Measurements from ENCODE around the gene KIF26A.

DNA sequence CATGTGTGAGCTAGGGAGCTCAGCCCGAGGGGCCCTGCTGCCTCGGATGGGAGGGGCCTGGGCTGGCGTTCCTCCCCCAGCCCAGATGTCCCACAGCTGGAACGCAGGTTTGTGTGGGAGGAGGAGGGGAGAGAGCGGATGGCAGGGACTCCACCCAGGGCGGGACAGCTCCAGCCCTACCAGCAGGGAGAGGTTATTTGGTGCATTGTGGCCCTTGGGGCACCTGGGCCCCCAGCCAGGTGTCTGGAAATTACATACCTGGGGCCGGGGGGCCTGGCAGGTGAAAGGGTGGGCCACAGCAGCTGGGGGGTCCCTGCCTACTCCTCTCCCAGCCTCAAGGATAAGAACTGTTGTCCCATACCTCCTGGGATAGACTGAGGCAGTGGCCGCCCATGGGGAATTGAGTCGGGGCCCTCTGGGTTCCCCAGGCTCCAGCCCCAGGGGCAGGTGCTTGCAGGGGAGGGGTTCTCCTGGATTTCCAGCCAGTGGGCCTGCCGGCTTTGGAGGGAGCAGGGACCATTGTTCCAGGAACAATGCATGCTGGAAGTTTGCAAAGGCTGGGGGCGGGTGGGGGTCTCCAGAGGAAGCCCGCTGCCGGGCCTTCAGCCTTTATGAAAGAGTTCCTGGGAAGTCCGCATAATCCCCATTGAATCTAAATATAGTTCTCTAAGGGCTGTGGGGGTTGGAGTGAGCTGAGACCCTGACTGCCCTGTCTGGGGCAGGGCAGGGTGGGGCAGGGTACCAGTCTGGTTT, 1.2 kb downstream of the KIF26A start:
- TF ChIP-seq EP300 (IDR thresholded peaks at IDR 0.05; ENCODE audit: low read depth in 2 of 2, low read length in 2 of 2) (no peak), EP300 (CRISPR knock-in tag; IDR thresholded peaks at IDR 0.05; ENCODE audit: borderline replicate concordance) (no peak), EZH2 (conservative IDR thresholded peaks at IDR 0.05; ENCODE audit: low read depth, low read length) (no peak; the same call in 1 of the 2 replicates), TAF1 (CRISPR knock-in tag; IDR thresholded peaks at IDR 0.05) (no peak), FOXK1 (CRISPR knock-in tag; IDR thresholded peaks at IDR 0.05; ENCODE audit: borderline replicate concordance, low read depth) (no peak), POLR2AphosphoS5 (IDR thresholded peaks at IDR 0.05; ENCODE audit: low read depth, low read length) (no peak), IRF2 (CRISPR knock-in tag; IDR thresholded peaks at IDR 0.05) (no peak), ARNT (IDR thresholded peaks at IDR 0.05) (no peak), SMC3 (IDR thresholded peaks at IDR 0.05; ENCODE audit: low read length) (no peak), PPARG (CRISPR knock-in tag; conservative IDR thresholded peaks at IDR 0.05) (no peak)
- TF ChIP-seq, protein P1, sequence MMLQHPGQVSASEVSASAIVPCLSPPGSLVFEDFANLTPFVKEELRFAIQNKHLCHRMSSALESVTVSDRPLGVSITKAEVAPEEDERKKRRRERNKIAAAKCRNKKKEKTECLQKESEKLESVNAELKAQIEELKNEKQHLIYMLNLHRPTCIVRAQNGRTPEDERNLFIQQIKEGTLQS (CRISPR knock-in tag; IDR thresholded peaks at IDR 0.05): no peak
- TF ChIP-seq, protein P2, sequence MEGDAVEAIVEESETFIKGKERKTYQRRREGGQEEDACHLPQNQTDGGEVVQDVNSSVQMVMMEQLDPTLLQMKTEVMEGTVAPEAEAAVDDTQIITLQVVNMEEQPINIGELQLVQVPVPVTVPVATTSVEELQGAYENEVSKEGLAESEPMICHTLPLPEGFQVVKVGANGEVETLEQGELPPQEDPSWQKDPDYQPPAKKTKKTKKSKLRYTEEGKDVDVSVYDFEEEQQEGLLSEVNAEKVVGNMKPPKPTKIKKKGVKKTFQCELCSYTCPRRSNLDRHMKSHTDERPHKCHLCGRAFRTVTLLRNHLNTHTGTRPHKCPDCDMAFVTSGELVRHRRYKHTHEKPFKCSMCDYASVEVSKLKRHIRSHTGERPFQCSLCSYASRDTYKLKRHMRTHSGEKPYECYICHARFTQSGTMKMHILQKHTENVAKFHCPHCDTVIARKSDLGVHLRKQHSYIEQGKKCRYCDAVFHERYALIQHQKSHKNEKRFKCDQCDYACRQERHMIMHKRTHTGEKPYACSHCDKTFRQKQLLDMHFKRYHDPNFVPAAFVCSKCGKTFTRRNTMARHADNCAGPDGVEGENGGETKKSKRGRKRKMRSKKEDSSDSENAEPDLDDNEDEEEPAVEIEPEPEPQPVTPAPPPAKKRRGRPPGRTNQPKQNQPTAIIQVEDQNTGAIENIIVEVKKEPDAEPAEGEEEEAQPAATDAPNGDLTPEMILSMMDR (CRISPR knock-in tag; IDR thresholded peaks at IDR 0.05): no peak
- TF ChIP-seq, protein P3, sequence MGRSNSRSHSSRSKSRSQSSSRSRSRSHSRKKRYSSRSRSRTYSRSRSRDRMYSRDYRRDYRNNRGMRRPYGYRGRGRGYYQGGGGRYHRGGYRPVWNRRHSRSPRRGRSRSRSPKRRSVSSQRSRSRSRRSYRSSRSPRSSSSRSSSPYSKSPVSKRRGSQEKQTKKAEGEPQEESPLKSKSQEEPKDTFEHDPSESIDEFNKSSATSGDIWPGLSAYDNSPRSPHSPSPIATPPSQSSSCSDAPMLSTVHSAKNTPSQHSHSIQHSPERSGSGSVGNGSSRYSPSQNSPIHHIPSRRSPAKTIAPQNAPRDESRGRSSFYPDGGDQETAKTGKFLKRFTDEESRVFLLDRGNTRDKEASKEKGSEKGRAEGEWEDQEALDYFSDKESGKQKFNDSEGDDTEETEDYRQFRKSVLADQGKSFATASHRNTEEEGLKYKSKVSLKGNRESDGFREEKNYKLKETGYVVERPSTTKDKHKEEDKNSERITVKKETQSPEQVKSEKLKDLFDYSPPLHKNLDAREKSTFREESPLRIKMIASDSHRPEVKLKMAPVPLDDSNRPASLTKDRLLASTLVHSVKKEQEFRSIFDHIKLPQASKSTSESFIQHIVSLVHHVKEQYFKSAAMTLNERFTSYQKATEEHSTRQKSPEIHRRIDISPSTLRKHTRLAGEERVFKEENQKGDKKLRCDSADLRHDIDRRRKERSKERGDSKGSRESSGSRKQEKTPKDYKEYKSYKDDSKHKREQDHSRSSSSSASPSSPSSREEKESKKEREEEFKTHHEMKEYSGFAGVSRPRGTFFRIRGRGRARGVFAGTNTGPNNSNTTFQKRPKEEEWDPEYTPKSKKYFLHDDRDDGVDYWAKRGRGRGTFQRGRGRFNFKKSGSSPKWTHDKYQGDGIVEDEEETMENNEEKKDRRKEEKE (IDR thresholded peaks at IDR 0.05): no peak
- TF ChIP-seq, protein P4, sequence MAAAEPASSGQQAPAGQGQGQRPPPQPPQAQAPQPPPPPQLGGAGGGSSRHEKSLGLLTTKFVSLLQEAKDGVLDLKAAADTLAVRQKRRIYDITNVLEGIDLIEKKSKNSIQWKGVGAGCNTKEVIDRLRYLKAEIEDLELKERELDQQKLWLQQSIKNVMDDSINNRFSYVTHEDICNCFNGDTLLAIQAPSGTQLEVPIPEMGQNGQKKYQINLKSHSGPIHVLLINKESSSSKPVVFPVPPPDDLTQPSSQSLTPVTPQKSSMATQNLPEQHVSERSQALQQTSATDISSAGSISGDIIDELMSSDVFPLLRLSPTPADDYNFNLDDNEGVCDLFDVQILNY (CRISPR knock-in tag; conservative IDR thresholded peaks at IDR 0.05): no peak
- TF ChIP-seq, protein P5, sequence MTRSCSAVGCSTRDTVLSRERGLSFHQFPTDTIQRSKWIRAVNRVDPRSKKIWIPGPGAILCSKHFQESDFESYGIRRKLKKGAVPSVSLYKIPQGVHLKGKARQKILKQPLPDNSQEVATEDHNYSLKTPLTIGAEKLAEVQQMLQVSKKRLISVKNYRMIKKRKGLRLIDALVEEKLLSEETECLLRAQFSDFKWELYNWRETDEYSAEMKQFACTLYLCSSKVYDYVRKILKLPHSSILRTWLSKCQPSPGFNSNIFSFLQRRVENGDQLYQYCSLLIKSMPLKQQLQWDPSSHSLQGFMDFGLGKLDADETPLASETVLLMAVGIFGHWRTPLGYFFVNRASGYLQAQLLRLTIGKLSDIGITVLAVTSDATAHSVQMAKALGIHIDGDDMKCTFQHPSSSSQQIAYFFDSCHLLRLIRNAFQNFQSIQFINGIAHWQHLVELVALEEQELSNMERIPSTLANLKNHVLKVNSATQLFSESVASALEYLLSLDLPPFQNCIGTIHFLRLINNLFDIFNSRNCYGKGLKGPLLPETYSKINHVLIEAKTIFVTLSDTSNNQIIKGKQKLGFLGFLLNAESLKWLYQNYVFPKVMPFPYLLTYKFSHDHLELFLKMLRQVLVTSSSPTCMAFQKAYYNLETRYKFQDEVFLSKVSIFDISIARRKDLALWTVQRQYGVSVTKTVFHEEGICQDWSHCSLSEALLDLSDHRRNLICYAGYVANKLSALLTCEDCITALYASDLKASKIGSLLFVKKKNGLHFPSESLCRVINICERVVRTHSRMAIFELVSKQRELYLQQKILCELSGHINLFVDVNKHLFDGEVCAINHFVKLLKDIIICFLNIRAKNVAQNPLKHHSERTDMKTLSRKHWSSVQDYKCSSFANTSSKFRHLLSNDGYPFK (CRISPR knock-in tag; IDR thresholded peaks at IDR 0.05; ENCODE audit: borderline replicate concordance): no peak

All from HepG2 (cell line).